ENCODE measurements around the gene ELMOD1. TPM values are rescaled to one million over a fixed set of nuclear protein-coding genes. Genes with fewer than 3 reads are reported as not detected.

The ELMOD1 gene
- total and polyA plus RNA-seq, 2 donors (not counting 3 experiments of a cell fraction or from before 2014, with no cell fraction given) = 1.6 to 2.4 TPM

DNA sequence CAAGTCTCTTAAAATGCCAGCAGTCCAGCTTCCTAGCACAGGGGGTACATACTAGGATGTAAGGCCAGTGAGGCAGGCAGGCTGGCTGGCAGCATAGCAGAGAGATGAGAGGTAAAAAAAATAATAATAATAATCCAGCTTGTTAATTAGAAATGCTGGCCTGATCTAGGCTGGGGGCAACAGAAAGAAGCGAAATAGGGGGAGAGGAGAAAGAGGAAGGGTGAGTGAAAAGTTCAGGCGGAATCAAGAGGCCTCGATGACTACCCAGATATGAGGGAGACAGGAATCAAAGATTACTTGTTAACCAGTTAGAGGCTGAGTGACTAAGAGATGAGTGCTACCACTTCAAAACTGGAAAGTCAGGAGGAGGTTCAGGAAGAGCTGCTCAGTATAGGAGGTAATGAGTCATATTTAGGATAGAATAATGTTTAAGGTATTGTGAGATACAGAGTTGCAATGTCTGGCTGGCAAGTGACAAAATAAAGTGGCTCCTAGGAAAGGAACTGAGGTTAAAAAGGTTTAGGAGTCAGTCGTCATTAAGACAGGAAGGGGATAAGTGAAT is 28.2 kb upstream of the ELMOD1 start:
- Histone ChIP-seq H3K9ac (replicated peaks; ENCODE audit: extremely low read depth, insufficient read depth, low read length) (peak overlapping the region; percentile 61), H3K4me3 (replicated peaks in 1 of 3; ENCODE audit: insufficient read depth in 1 of 3, low read depth in 1 of 3, low read length in 3 of 3) (no peak overlapping the region), H3K9me1 (replicated peaks; ENCODE audit: control insufficient read depth, extremely low read depth, insufficient read depth, low read length) (no peaks in the 10 kb centered on the region), H3K27ac (ENCODE audit: insufficient read depth, low read depth, low read length) (peak overlapping the region; percentile 82), H3K27me3 (ENCODE audit: control insufficient read depth in 2 of 2, insufficient read depth in 2 of 2, low read length in 2 of 2) (no peaks in the 10 kb centered on the region), H2AFZ (ENCODE audit: low read depth, low read length) (no peak overlapping the region), H3K4me2 (ENCODE audit: insufficient read depth, low read length) (peak overlapping the region; percentile 48), H3K79me2 (ENCODE audit: control insufficient read depth, insufficient read depth, low read length) (peaks cover 16% of the 10 kb centered on the region), H3K36me3 (ENCODE audit: control insufficient read depth in 2 of 2, extremely low read depth in 1 of 2, insufficient read depth in 2 of 2, low read length in 2 of 2) (peaks cover 0 to 2% of the 10 kb centered on the region in 2 experiments), H3K9me3 (replicated peaks; ENCODE audit: control insufficient read depth, insufficient read depth, low read length) (no peaks in the 10 kb centered on the region), H4K20me1 (replicated peaks; ENCODE audit: control insufficient read depth, extremely low read depth, insufficient read depth, low read length) (no peaks in the 10 kb centered on the region), H3K4me1 (ENCODE audit: control insufficient read depth, extremely low read depth, insufficient read depth, low read length) (peaks cover 36% of the 10 kb centered on the region)
- CTCF ChIA-PET = interaction anchor here (0.6 to 4.9 kb wide), 22 partner anchors 12 to 447 kb away, joined by 3 to 91 read pairs (median 4); partner anchors contain the start of gene CUL5
- DNase-seq (ENCODE audit: low read depth, low spot score) (peak; percentile 86), FAIRE-seq (peak; percentile 77)
- TF ChIP-seq FOS (IDR thresholded peaks at IDR 0.05; ENCODE audit: borderline replicate concordance, insufficient read depth, low read length) = peak; percentile 89
- TF ChIP-seq POLR2AphosphoS5 (IDR thresholded peaks at IDR 0.05; ENCODE audit: insufficient read depth, low read depth, low read length) = peak; percentile 58
- TF ChIP-seq GATA2 (IDR thresholded peaks at IDR 0.05; ENCODE audit: insufficient read depth, insufficient read length, low read depth, low read length) = peak; percentile 94
- peak; percentile 85 for TF ChIP-seq JUN (IDR thresholded peaks at IDR 0.05; ENCODE audit: borderline replicate concordance, insufficient read depth, insufficient read length, low read depth)
- peak; percentile 40 for TF ChIP-seq POLR2A (IDR thresholded peaks at IDR 0.05; ENCODE audit: low read depth, low read length)
- TF ChIP-seq MAX (IDR thresholded peaks at IDR 0.05; ENCODE audit: insufficient read depth, insufficient read length) = no peak
- TF ChIP-seq MYC (IDR thresholded peaks at IDR 0.05; ENCODE audit: low read depth, low read length) = no peak
- no TSS peak for BruUV-seq (replicated peaks)
- POLR2A ChIA-PET = no interaction called here
- dilution Hi-C loops (cut with MboI; ENCODE audit: extremely low pct_ligation_motif_present, low sequenced_read_pairs) (no loop called here), intact Hi-C loops (cut with micrococcal nuclease) (loop anchor here (1.0 to 10.0 kb wide), 4 partner anchors 13 to 442 kb away; partner anchors contain the start of gene CUL5)

GRCh38 chr11:107563702-107564101 is 27.2 kb upstream of the ELMOD1 start:
- POLR2A ChIA-PET = no interaction called here
- CTCF ChIA-PET = interaction anchor here (0.6 to 4.9 kb wide), 19 partner anchors 11 to 1115 kb away, joined by 3 to 91 read pairs (median 5); partner anchors contain the start of gene CUL5
- intact Hi-C loops (cut with micrococcal nuclease) = loop anchor here (1.0 to 10.0 kb wide), 6 partner anchors 14 to 441 kb away; partner anchors contain the start of genes CUL5, ELMOD1 and SLC35F2

More at GRCh38 chr11:107563702-107564101, 27.2 kb upstream of the ELMOD1 start:
- Histone ChIP-seq H3K9me1 (replicated peaks; ENCODE audit: control insufficient read depth, extremely low read depth, insufficient read depth, low read length) (no peaks in the 10 kb centered on the region), H3K9ac (replicated peaks; ENCODE audit: extremely low read depth, insufficient read depth, low read length) (no peak overlapping the region), H3K4me3 (replicated peaks in 1 of 3; ENCODE audit: insufficient read depth in 1 of 3, low read depth in 1 of 3, low read length in 3 of 3) (no peak overlapping the region), H3K27me3 (ENCODE audit: control insufficient read depth in 2 of 2, insufficient read depth in 2 of 2, low read length in 2 of 2) (no peaks in the 10 kb centered on the region), H3K9me3 (replicated peaks; ENCODE audit: control insufficient read depth, insufficient read depth, low read length) (no peaks in the 10 kb centered on the region), H3K27ac (ENCODE audit: insufficient read depth, low read depth, low read length) (peak overlapping the region; percentile 82), H3K4me1 (ENCODE audit: control insufficient read depth, extremely low read depth, insufficient read depth, low read length) (peaks cover 36% of the 10 kb centered on the region), H2AFZ (ENCODE audit: low read depth, low read length) (no peak overlapping the region), H3K79me2 (ENCODE audit: control insufficient read depth, insufficient read depth, low read length) (peaks cover 16% of the 10 kb centered on the region), H4K20me1 (replicated peaks; ENCODE audit: control insufficient read depth, extremely low read depth, insufficient read depth, low read length) (no peaks in the 10 kb centered on the region), H3K36me3 (ENCODE audit: control insufficient read depth in 2 of 2, extremely low read depth in 1 of 2, insufficient read depth in 2 of 2, low read length in 2 of 2) (no peaks in the 10 kb centered on the region), H3K4me2 (ENCODE audit: insufficient read depth, low read length) (no peak overlapping the region)
- FAIRE-seq (peak; percentile 62), DNase-seq (ENCODE audit: low read depth, low spot score) (peak; percentile 69)
- dilution Hi-C loops (cut with MboI; ENCODE audit: extremely low pct_ligation_motif_present, low sequenced_read_pairs) = no loop called here
- no peak for TF ChIP-seq GATA2 (IDR thresholded peaks at IDR 0.05; ENCODE audit: insufficient read depth, insufficient read length, low read depth, low read length)
- TF ChIP-seq MYC (IDR thresholded peaks at IDR 0.05; ENCODE audit: low read depth, low read length) = no peak
- TF ChIP-seq, protein P1, sequence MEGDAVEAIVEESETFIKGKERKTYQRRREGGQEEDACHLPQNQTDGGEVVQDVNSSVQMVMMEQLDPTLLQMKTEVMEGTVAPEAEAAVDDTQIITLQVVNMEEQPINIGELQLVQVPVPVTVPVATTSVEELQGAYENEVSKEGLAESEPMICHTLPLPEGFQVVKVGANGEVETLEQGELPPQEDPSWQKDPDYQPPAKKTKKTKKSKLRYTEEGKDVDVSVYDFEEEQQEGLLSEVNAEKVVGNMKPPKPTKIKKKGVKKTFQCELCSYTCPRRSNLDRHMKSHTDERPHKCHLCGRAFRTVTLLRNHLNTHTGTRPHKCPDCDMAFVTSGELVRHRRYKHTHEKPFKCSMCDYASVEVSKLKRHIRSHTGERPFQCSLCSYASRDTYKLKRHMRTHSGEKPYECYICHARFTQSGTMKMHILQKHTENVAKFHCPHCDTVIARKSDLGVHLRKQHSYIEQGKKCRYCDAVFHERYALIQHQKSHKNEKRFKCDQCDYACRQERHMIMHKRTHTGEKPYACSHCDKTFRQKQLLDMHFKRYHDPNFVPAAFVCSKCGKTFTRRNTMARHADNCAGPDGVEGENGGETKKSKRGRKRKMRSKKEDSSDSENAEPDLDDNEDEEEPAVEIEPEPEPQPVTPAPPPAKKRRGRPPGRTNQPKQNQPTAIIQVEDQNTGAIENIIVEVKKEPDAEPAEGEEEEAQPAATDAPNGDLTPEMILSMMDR (IDR thresholded peaks at IDR 0.05; ENCODE audit: extremely low read depth in 1 of 2, insufficient read depth in 1 of 2, low read depth in 1 of 2, low read length in 2 of 2) = peak; percentile 30 to 53
- BruUV-seq (replicated peaks) = no TSS peak

All from endothelial cell of umbilical vein (primary cell).